ENCODE results near the gene CPT1C. TPM values are rescaled to one million over a fixed set of nuclear protein-coding genes. Genes with fewer than 3 reads are reported as not detected.

CPT1C gene
- total and polyA plus RNA-seq, 10 donors = 5.2 to 17.0 (median 15.5) TPM

DNA sequence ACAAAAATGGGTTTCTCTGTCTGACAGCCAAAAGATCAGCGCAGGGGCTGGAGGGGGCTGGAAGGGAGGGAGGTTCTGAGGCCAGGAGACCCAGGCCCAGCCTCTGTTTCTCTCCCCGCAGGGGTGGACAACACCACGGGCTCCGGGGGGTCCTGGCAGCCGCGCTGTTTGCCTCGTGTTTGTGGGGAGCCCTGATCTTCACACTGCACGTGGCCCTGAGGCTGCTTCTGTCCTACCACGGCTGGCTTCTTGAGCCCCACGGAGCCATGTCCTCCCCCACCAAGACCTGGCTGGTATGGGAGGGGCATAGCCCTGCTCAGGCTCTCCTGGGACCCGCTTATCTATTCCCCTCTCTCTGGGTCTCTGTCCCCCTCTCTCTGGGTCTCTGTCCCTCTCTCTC, 9.6 kb downstream of the CPT1C start:
- no peak overlapping the region for H3K27ac ChIP-seq
- H3K36me3 ChIP-seq = no peaks in the 10 kb centered on the region
- TF ChIP-seq POLR2AphosphoS5 (IDR thresholded peaks at IDR 0.05) (no peak), POLR2A (IDR thresholded peaks at IDR 0.05) (no peak)
- TF ChIP-seq, protein P1, sequence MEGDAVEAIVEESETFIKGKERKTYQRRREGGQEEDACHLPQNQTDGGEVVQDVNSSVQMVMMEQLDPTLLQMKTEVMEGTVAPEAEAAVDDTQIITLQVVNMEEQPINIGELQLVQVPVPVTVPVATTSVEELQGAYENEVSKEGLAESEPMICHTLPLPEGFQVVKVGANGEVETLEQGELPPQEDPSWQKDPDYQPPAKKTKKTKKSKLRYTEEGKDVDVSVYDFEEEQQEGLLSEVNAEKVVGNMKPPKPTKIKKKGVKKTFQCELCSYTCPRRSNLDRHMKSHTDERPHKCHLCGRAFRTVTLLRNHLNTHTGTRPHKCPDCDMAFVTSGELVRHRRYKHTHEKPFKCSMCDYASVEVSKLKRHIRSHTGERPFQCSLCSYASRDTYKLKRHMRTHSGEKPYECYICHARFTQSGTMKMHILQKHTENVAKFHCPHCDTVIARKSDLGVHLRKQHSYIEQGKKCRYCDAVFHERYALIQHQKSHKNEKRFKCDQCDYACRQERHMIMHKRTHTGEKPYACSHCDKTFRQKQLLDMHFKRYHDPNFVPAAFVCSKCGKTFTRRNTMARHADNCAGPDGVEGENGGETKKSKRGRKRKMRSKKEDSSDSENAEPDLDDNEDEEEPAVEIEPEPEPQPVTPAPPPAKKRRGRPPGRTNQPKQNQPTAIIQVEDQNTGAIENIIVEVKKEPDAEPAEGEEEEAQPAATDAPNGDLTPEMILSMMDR (IDR thresholded peaks at IDR 0.05 in 8 of 11, conservative IDR thresholded peaks at IDR 0.05 in 3 of 11) = no peak
- H3K27me3 ChIP-seq (replicated peaks in 1 of 7) = peaks cover 0 to 17% (median 0%) of the 10 kb centered on the region in 7 donors
- no peaks in the 10 kb centered on the region for H3K4me1 ChIP-seq
- DNase-seq = no peak
- 63 to 79% (median 72%) methylated on average over 8 to 11 of the region's 11 CpGs for WGBS, 5 donors
- no peaks in the 10 kb centered on the region for H3K9me3 ChIP-seq
- intact Hi-C loops (cut with DNase I; ENCODE audit: low total_unique reads) = no loop called here
- no peak overlapping the region for H3K4me3 ChIP-seq

DNA sequence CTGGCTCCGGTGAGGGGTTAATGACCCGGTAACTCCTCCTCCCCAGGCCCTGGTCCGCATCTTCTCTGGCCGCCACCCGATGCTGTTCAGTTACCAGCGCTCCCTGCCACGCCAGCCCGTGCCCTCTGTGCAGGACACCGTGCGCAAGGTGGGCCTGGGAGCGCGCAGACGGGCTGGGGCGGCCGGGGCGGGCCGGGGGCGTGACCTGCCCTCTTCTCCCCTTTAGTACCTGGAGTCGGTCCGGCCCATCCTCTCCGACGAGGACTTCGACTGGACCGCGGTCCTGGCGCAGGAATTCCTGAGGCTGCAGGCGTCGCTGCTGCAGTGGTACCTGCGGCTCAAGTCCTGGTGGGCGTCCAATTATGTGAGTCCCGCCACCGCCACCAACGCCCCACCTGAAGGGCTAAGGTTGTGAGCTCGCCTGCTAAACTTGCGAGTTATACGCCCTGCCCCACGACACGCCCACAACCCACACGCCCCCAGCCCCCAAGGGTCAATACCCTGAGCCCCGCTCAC, 10.4 kb downstream of the CPT1C start:
- no peak for TF ChIP-seq POLR2AphosphoS5 (IDR thresholded peaks at IDR 0.05)
- TF ChIP-seq, protein P1 (IDR thresholded peaks at IDR 0.05 in 8 of 11, conservative IDR thresholded peaks at IDR 0.05 in 3 of 11) = no peak
- TF ChIP-seq POLR2A (IDR thresholded peaks at IDR 0.05) = no peak
- Histone ChIP-seq H3K36me3 (peaks cover 0 to 4% (median 0%) of the 10 kb centered on the region in 6 donors), H3K4me1 (no peaks in the 10 kb centered on the region), H3K9me3 (no peaks in the 10 kb centered on the region), H3K27ac (no peak overlapping the region), H3K27me3 (replicated peaks in 1 of 7) (peaks cover 0 to 17% (median 0%) of the 10 kb centered on the region in 7 donors), H3K4me3 (no peak overlapping the region)
- no peak for DNase-seq
- intact Hi-C loops (cut with DNase I; ENCODE audit: low total_unique reads) = no loop called here
- WGBS, 5 donors = 57 to 82% (median 73%) methylated on average over 22 to 40 of the region's 40 CpGs

DNA sequence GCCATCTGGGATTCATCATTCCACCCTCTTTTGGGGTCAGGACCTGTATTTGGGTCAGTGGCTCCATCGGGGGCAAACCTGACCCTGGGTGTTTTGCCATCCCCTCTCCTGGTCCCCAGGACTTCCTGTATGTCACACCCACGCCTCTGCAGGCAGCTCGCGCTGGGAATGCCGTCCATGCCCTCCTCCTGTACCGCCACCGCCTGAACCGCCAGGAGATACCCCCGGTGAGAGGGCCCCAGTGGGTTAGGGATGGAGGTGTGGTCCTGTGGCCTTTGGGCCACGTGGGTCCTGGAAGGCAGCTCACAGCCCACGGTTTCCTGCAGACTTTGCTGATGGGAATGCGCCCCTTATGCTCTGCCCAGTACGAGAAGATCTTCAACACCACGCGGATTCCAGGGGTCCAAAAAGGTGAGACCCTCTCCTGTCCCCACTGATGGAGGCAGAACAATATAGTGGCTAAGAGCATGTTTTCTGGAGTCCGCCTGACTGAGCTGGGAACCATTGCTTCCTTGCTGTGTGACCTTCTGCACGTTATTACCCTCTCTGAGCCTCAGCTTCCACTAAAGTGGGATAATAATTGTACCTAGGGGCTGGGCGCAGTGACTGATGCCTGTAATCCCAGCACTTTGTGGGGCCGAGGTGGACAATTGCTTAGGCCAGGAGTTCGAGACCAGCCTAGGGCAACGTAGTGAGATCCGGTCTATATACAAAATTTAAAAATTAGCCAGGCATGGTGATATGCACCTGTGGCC, 14.1 kb downstream of the CPT1C start:
- no peak for TF ChIP-seq POLR2AphosphoS5 (IDR thresholded peaks at IDR 0.05)
- TF ChIP-seq, protein P1 (IDR thresholded peaks at IDR 0.05 in 8 of 11, conservative IDR thresholded peaks at IDR 0.05 in 3 of 11) = no peak
- no peak for TF ChIP-seq POLR2A (IDR thresholded peaks at IDR 0.05)
- H3K27ac ChIP-seq = no peak overlapping the region
- peaks cover 0 to 17% (median 0%) of the 10 kb centered on the region in 7 donors for H3K27me3 ChIP-seq (replicated peaks in 1 of 7)
- intact Hi-C loops (cut with DNase I; ENCODE audit: low total_unique reads) = no loop called here
- no peak overlapping the region for H3K4me3 ChIP-seq
- no peaks in the 10 kb centered on the region for H3K9me3 ChIP-seq
- H3K4me1 ChIP-seq = no peaks in the 10 kb centered on the region
- 84 to 90% (median 85%) methylated on average over 18 to 22 of the region's 22 CpGs for WGBS, 5 donors
- DNase-seq = no peak
- H3K36me3 ChIP-seq = peaks cover 0 to 5% (median 0%) of the 10 kb centered on the region in 6 donors

DNA sequence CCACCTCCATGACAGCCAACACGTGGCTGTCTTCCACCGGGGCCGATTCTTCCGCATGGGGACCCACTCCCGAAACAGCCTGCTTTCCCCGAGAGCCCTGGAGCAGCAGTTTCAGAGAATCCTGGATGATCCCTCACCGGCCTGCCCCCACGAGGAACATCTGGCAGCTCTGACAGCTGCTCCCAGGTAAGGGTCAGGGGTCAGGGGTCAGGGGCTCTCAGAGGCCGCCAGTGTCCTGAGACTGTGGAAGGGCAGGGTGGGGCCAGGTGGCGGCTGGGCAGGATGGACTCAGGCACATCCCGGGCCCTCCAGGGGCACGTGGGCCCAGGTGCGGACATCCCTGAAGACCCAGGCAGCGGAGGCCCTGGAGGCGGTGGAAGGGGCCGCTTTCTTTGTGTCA, 15.0 kb downstream of the CPT1C start:
- 85 to 94% (median 92%) methylated on average over 8 to 16 of the region's 16 CpGs for WGBS, 5 donors

More for the DNA sequence above, 15.0 kb downstream of the CPT1C start:
- H3K4me1 ChIP-seq = no peaks in the 10 kb centered on the region
- intact Hi-C loops (cut with DNase I; ENCODE audit: low total_unique reads) = no loop called here
- H3K27me3 ChIP-seq (replicated peaks in 1 of 7) = peaks cover 0 to 13% (median 0%) of the 10 kb centered on the region in 7 donors
- H3K36me3 ChIP-seq = peaks cover 0 to 5% (median 0%) of the 10 kb centered on the region in 6 donors
- H3K4me3 ChIP-seq = no peak overlapping the region
- TF ChIP-seq POLR2A (IDR thresholded peaks at IDR 0.05) (no peak), POLR2AphosphoS5 (IDR thresholded peaks at IDR 0.05) (no peak)
- TF ChIP-seq, protein P1 (IDR thresholded peaks at IDR 0.05 in 8 of 11, conservative IDR thresholded peaks at IDR 0.05 in 3 of 11) = no peak
- H3K9me3 ChIP-seq = no peaks in the 10 kb centered on the region
- DNase-seq = no peak
- no peak overlapping the region for H3K27ac ChIP-seq

Measured in spleen (tissue), 11 donors.